Ishikawa (cell line): ENCODE results near the gene ITIH5.

Source experiments
- CEBPB ChIP-seq: IDR thresholded peaks from 2 replicates; pipeline ENCODE4 v1.6.1; 2012
- CREB1 ChIP-seq: IDR thresholded peaks from 2 replicates; pipeline ENCODE4 v1.6.1; 2012; ENCODE audit warnings: low read depth
- EGR1 ChIP-seq: IDR thresholded peaks from 2 replicates; pipeline ENCODE4 v1.6.1; 2012
- EP300 ChIP-seq: IDR thresholded peaks from 2 replicates; pipeline ENCODE4 v1.6.1; 2012; ENCODE audit warnings: borderline replicate concordance
- FOXM1 ChIP-seq: IDR thresholded peaks from 2 replicates; pipeline ENCODE4 v1.6.1; 2012; ENCODE audit warnings: low read depth, borderline replicate concordance
- NFIC ChIP-seq: IDR thresholded peaks from 2 replicates; pipeline ENCODE4 v1.6.1; 2012
- RAD21 ChIP-seq: IDR thresholded peaks from 2 replicates; pipeline ENCODE4 v1.6.1; 2012; ENCODE audit warnings: low read depth
- TAF1 ChIP-seq: IDR thresholded peaks from 2 replicates; pipeline ENCODE4 v1.6.1; 2012; ENCODE audit warnings: low read depth, mild to moderate bottlenecking
- TCF12 ChIP-seq: IDR thresholded peaks from 2 replicates; pipeline ENCODE4 v1.6.1; 2012; ENCODE audit warnings: low read depth
- TEAD4 ChIP-seq: IDR thresholded peaks from 2 replicates; pipeline ENCODE4 v1.6.1; 2012
- YY1 ChIP-seq: IDR thresholded peaks from 2 replicates; pipeline ENCODE4 v1.6.1; 2012; ENCODE audit warnings: low read depth
- ZBTB7A ChIP-seq: IDR thresholded peaks from 2 replicates; pipeline ENCODE4 v1.6.1; 2012; ENCODE audit warnings: low read depth
- TF ChIP-seq, protein P1 (sequence below): IDR thresholded peaks from 2 replicates; pipeline ENCODE4 v1.6.1; 2012
- TF ChIP-seq, protein P2 (sequence below): IDR thresholded peaks from 2 replicates; pipeline ENCODE4 v1.6.1; 2012
- TF ChIP-seq, protein P3 (sequence below): IDR thresholded peaks from 2 replicates; pipeline ENCODE4 v1.6.1; 2012; ENCODE audit warnings: low read depth, mild to moderate bottlenecking

Gene ITIH5

DNA sequence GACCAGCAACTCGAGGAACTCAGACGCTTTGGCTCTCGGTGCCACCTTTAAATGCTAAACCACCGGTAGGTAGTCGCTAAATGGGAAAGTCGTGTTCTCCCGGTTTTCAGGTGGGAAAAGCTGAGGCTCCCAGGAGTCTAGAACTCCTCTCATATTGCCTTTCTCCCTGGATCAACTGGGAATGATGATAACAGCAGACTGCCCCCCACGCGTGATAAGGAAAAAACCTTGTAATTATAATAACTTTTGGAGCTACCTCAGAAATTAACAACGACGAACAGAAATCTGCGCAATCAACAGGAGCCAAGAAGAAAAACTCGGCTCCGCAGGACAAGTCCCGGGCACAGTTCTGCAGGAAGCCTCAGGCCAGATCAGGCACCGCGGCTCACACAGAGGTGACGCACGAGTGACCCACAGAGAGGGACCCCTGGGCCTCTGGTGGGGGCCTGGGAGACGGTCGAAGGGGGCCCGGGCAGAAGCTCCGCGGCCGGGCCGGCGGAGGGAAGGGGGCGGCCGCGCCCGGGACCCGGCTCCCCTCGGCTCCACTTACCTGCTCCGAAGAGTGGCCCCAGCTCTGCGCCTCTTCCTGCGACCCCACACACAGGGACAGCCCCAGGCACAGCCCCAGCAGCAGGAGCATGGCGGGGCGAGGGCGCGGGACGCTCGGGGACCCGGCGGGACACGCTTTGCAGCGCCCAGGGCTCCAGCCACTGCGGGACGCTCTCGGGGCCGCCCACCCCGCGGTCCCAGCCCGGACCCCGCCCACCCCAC lies at the start of gene ITIH5:
Gene ITIH5 (minus strand): TSS at position 714 of the 771 bp plus-strand sequence. CDS start 74 bp downstream, at position 640.
- TF ChIP-seq, protein P1, sequence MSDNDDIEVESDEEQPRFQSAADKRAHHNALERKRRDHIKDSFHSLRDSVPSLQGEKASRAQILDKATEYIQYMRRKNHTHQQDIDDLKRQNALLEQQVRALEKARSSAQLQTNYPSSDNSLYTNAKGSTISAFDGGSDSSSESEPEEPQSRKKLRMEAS: no peak
- peak; percentile 81; the same call in 1 of the 2 replicates for TF ChIP-seq ZBTB7A
- TF ChIP-seq YY1: no peak
- TF ChIP-seq, protein P2, sequence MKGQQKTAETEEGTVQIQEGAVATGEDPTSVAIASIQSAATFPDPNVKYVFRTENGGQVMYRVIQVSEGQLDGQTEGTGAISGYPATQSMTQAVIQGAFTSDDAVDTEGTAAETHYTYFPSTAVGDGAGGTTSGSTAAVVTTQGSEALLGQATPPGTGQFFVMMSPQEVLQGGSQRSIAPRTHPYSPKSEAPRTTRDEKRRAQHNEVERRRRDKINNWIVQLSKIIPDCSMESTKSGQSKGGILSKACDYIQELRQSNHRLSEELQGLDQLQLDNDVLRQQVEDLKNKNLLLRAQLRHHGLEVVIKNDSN: no peak
- no peak for TF ChIP-seq EGR1

DNA sequence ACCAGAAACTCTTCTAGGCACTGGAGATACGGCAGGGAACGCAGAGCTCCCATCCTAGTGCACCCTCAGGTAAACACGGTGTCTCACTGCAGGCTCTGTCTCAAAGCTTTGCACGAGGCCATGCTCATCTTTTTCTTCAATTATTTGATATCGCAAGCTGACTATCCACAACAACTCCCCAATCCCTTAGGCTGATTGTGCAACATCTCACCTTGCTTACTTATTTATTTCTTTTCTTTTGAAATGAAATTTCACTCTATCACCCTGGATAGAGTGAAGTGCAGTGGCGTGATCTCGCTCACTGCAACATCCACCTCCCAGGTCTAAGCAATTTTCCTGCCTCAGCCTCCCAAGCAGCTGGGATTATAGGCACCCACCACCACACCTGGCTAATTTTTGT lies 48.7 kb upstream of the ITIH5 start:
- TF ChIP-seq FOXM1: no peak
- no peak for TF ChIP-seq NFIC
- no peak for TF ChIP-seq EGR1
- no peak for TF ChIP-seq ZBTB7A
- TF ChIP-seq EP300: no peak
- no peak for TF ChIP-seq CREB1

DNA sequence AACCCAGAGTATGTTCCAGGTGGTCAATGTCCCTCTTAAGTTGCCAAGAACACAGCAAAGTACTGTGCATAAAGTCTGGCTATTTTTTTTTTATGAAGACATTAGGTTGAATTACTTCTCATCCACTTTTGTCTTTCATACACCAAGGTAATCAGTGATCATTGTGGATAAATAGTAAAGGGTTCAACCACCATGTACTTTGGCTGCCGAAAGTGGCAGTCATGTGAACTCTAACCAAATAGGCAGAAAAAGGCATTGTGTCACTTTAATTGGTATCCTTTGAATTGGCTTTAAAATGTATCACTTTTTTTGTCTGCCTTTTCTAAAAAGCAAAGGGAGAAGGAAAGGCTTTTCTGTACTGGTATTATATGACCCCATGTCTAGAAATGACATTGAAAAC lies 43.7 kb upstream of the ITIH5 start:
- TF ChIP-seq CREB1: no peak
- TF ChIP-seq TAF1: no peak
- TF ChIP-seq TCF12: no peak
- TF ChIP-seq CEBPB: no peak
- no peak for TF ChIP-seq RAD21
- TF ChIP-seq, protein P3, sequence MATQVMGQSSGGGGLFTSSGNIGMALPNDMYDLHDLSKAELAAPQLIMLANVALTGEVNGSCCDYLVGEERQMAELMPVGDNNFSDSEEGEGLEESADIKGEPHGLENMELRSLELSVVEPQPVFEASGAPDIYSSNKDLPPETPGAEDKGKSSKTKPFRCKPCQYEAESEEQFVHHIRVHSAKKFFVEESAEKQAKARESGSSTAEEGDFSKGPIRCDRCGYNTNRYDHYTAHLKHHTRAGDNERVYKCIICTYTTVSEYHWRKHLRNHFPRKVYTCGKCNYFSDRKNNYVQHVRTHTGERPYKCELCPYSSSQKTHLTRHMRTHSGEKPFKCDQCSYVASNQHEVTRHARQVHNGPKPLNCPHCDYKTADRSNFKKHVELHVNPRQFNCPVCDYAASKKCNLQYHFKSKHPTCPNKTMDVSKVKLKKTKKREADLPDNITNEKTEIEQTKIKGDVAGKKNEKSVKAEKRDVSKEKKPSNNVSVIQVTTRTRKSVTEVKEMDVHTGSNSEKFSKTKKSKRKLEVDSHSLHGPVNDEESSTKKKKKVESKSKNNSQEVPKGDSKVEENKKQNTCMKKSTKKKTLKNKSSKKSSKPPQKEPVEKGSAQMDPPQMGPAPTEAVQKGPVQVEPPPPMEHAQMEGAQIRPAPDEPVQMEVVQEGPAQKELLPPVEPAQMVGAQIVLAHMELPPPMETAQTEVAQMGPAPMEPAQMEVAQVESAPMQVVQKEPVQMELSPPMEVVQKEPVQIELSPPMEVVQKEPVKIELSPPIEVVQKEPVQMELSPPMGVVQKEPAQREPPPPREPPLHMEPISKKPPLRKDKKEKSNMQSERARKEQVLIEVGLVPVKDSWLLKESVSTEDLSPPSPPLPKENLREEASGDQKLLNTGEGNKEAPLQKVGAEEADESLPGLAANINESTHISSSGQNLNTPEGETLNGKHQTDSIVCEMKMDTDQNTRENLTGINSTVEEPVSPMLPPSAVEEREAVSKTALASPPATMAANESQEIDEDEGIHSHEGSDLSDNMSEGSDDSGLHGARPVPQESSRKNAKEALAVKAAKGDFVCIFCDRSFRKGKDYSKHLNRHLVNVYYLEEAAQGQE: no peak
- TF ChIP-seq YY1: no peak
- TF ChIP-seq, protein P1: no peak
- TF ChIP-seq EP300: no peak
- TF ChIP-seq TEAD4: no peak
- TF ChIP-seq ZBTB7A: no peak
- TF ChIP-seq EGR1: no peak
- TF ChIP-seq, protein P2: no peak

DNA sequence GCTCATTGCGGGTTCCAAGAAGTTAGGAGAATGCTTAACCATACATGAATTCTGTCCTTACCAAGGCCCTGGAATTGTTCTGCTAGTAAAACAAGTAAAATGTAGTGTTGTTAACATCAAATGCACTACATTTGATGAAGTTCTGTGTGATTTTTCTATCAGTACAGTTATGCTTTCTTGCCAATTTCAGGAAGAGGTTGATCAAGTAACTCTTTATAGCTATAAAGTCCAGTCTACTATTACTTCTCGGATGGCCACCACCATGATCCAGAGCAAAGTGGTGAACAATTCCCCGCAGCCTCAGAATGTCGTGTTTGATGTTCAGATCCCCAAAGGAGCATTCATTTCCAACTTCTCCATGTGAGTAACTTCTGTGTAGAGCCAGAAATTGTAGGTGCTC lies 42.1 kb upstream of the ITIH5 start:
- no peak for TF ChIP-seq RAD21
- TF ChIP-seq NFIC: no peak
- TF ChIP-seq EGR1: no peak
- TF ChIP-seq ZBTB7A: no peak

DNA sequence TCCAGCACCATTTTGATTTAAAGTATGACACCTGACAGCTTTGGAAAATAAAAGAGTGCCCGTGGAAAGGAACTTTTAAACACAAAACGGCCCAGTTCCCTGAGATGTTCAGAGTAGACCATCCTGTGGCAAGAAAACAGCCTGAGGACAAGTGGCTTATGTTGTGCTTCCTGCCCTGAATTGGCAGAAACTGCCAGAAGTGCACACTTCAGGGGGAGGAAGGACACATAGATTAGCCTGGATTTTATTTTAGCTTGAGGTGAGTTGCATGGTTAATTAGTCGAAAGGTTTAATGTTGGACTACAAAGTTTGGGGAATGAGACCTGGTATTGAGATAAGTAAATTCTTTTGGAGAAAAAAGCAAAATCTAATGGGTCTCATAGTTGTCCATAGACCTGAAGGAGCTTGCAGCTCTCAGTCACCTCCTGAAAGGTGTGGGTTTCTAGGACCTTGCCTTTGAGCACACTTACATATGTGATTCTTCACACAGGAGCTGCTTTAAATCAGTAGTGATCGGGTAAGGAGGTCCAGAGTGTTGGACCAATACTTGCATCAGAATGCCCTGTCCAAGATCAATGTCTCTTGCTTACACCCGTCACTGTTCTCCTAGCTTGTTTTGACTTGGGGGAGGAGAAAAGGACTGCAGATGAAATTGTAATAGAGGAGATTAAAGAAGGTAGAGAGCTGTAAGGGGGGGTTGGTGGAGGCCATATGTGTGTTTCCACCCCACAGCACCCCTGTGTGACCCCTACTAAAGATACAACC lies 41.3 kb upstream of the ITIH5 start:
- no peak for TF ChIP-seq ZBTB7A
- TF ChIP-seq, protein P3: no peak

DNA sequence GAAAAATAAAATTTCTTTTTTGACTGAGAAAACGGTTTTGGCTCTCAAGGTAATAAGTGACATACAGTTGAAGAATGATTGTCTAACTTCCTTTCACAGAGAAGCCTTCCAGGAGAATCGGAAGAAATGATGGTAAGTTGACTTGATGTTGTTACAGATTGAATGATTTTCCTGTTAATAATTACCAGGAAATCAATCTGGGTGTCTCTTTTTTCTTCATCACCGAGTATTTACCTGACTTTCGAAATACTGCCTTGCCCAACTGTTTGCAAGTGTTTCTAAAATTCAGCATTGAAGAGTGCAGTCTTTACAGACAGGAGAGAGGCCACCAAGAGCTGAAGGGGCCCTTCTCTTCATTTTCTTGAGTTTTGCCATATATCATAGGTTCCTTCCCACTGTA lies 40.3 kb upstream of the ITIH5 start:
- TF ChIP-seq EGR1 (no peak), TAF1 (no peak), RAD21 (no peak), YY1 (no peak), EP300 (no peak), ZBTB7A (no peak), CREB1 (no peak), TCF12 (no peak), NFIC (no peak), TEAD4 (no peak), FOXM1 (no peak), CEBPB (no peak)
- TF ChIP-seq, protein P2: no peak
- TF ChIP-seq, protein P3: no peak
- TF ChIP-seq, protein P1: no peak
